ENCODE measurements around the gene ZKSCAN7. TPM values are rescaled to one million over a fixed set of nuclear protein-coding genes. Genes with fewer than 3 reads are reported as not detected.

The ZKSCAN7 gene
- total and polyA plus RNA-seq, 2 of the 13 experiments (the other 11 are each of a cell fraction or from before 2014, with no cell fraction given), result 2.3 to 3.8 TPM

- Histone ChIP-seq H4K20me1 (ENCODE audit: insufficient read depth, low read length) (0 out of 2 replicates have a peak, but pooled peaks cover 2% of the 10 kb centered on the region), H3K4me1 (ENCODE audit: insufficient read depth, low read length) (peaks cover 58% of the 10 kb centered on the region), H3K4me3 (replicated peaks in 1 of 3; ENCODE audit: insufficient read depth in 1 of 3, low read depth in 2 of 3, low read length in 3 of 3) (peak overlapping the region; percentile 73 to 99 (median 86)), H3K9ac (ENCODE audit: insufficient read depth, low read depth, low read length) (peak overlapping the region; percentile 90), H3K27me3 (ENCODE audit: control insufficient read depth in 1 of 2, insufficient read depth in 2 of 2, low read length in 2 of 2) (no peaks in the 10 kb centered on the region; a peak in 1 of 5 replicates), H2AFZ (ENCODE audit: low read length) (peak overlapping the region; percentile 44), H3K9me3 (ENCODE audit: low read length) (no peaks in the 10 kb centered on the region), H3K27ac (ENCODE audit: extremely low read length, insufficient read depth, low read length) (peak overlapping the region; percentile 73), H3K4me2 (ENCODE audit: low read depth, low read length) (peak overlapping the region; percentile 94), H3K36me3 (replicated peaks in 1 of 2; ENCODE audit: control insufficient read depth in 1 of 2, insufficient read depth in 2 of 2, low read length in 2 of 2) (0 out of 5 replicates have a peak, but pooled peaks cover 0 to 8% of the 10 kb centered on the region in 2 experiments), H3K79me2 (ENCODE audit: insufficient read depth, low read length) (peaks cover 54% of the 10 kb centered on the region)
- no peak for FAIRE-seq
- ChIA-PET CTCF (ENCODE audit: low intra/inter-chr PET ratio, low total read pairs) (no interaction called here), POLR2A (interaction anchor here (3.1 kb wide), 1 partner anchor 171 kb away, joined by 23 read pairs; the partner anchor contains the start of gene TCAIM)
- peak; percentile 42 for ATAC-seq
- no TSS peak for BruUV-seq (replicated peaks)
- in situ Hi-C loops (cut with HindIII; ENCODE audit: extremely low pct_ligation_motif_present, low pct_unique_long_range_greater_than_20kb) (no loop called here), intact Hi-C loops (cut with micrococcal nuclease; ENCODE audit: unreplicated experiment) (no loop called here)
- WGBS (ENCODE audit: low lambda C conversion rate), result 19% methylated on average over 2 of the region's 2 CpGs
- no peak for DNase-seq (ENCODE audit: low spot score)
- TF ChIP-seq DNMT3B (CRISPR knock-in tag; conservative IDR thresholded peaks at IDR 0.05) (no peak), AFF4 (CRISPR knock-in tag; IDR thresholded peaks at IDR 0.05) (no peak), ELF3 (CRISPR knock-in tag; IDR thresholded peaks at IDR 0.05) (no peak), ZSCAN31 (CRISPR knock-in tag; IDR thresholded peaks at IDR 0.05; ENCODE audit: low read depth) (no peak), TBX3 (IDR thresholded peaks at IDR 0.05; ENCODE audit: borderline replicate concordance) (no peak), ZNF737 (CRISPR knock-in tag; IDR thresholded peaks at IDR 0.05; ENCODE audit: borderline replicate concordance) (no peak), ZNF451 (CRISPR knock-in tag; IDR thresholded peaks at IDR 0.05) (no peak), ZNF296 (CRISPR knock-in tag; conservative IDR thresholded peaks at IDR 0.05) (no peak), EED (CRISPR knock-in tag; IDR thresholded peaks at IDR 0.05) (no peak), PRDM10 (CRISPR knock-in tag; IDR thresholded peaks at IDR 0.05; ENCODE audit: low read depth) (no peak), ZNF7 (CRISPR knock-in tag; IDR thresholded peaks at IDR 0.05) (no peak), ZNF251 (CRISPR knock-in tag; IDR thresholded peaks at IDR 0.05) (no peak), ZNF713 (CRISPR knock-in tag; IDR thresholded peaks at IDR 0.05) (no peak), ZNF232 (CRISPR knock-in tag; IDR thresholded peaks at IDR 0.05; ENCODE audit: borderline replicate concordance) (no peak), HBP1 (CRISPR knock-in tag; IDR thresholded peaks at IDR 0.05; ENCODE audit: low read depth) (no peak), TCF7 (IDR thresholded peaks at IDR 0.05; ENCODE audit: low read depth) (no peak), KDM5B (CRISPR knock-in tag; IDR thresholded peaks at IDR 0.05; ENCODE audit: borderline replicate concordance) (no peak)
These were observed 45.5 kb upstream of the ZKSCAN7 start for GRCh38 chr3:44509393-44509921.
